ENCODE results near the gene ERO1A. TPM values are rescaled to one million over a fixed set of nuclear protein-coding genes. Genes with fewer than 3 reads are reported as not detected.

The ERO1A gene
- total and polyA plus RNA-seq, 2 donors (not counting 1 experiment from before 2014, with no cell fraction given) = 12.2 to 29.7 TPM

DNA sequence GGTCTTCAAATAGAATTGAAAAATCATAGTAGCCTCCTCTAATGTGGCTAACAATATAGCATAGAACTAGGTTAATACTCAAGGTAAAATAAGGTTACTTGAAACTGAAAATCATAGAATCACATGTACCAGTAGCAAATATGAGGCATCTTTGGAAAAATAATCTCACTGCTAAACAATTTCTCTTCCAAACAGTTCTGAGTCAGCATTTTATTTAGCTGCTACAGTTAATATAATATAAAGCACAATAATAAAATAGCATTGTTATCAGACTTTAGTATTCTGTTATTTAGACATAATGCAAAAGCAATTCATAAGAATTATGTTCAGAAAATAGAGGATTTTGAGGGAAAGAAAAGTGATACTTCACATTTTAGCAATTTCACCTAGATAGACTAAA is 35.0 kb downstream of the ERO1A start:
- Mint-ChIP-seq H3K9me3 (ENCODE audit: insufficient read depth) (no peaks in the 10 kb centered on the region), H3K27ac (no peak overlapping the region), H3K4me1 (no peaks in the 10 kb centered on the region), H3K4me3 (no peak overlapping the region), H3K27me3 (no peaks in the 10 kb centered on the region)
- no peak overlapping the region for H3K4me3 ChIP-seq (ENCODE audit: control extremely low read depth in 1 of 5, extremely low read depth in 1 of 5, insufficient read depth in 1 of 5, low read depth in 2 of 5, low read length in 4 of 5)
- no peaks in the 10 kb centered on the region for H4K20me1 ChIP-seq (ENCODE audit: control insufficient read depth, insufficient read depth, low read length, poor library complexity, severe bottlenecking)
- H3K27ac ChIP-seq (ENCODE audit: low read length in 2 of 2) = no peak overlapping the region
- no peaks in the 10 kb centered on the region for H3K27me3 ChIP-seq (replicated peaks in 1 of 4; ENCODE audit: control extremely low read depth in 1 of 4, control insufficient read depth in 3 of 4, insufficient read depth in 4 of 4, low read length in 3 of 4)
- no peak overlapping the region for H3K9ac ChIP-seq (ENCODE audit: low read length)
- H3K36me3 ChIP-seq (replicated peaks in 1 of 2; ENCODE audit: control extremely low read depth in 1 of 2, control insufficient read depth in 1 of 2, extremely low read depth in 1 of 2, insufficient read depth in 2 of 2, low read length in 1 of 2) = peaks cover 6 to 22% of the 10 kb centered on the region in 2 experiments
- no peak overlapping the region for H3K4me2 ChIP-seq (replicated peaks; ENCODE audit: low read depth, low read length, poor library complexity, severe bottlenecking)
- ChIA-PET CTCF (no interaction called here), POLR2A (no interaction called here)
- no peaks in the 10 kb centered on the region for H3K79me2 ChIP-seq (ENCODE audit: control insufficient read depth, insufficient read depth, low read length)
- H2AFZ ChIP-seq (ENCODE audit: insufficient read depth, low read depth, low read length, poor library complexity, severe bottlenecking) = no peak overlapping the region
- DNase-seq = no peak
- TF ChIP-seq EZH2 (IDR thresholded peaks at IDR 0.05; ENCODE audit: borderline replicate concordance, insufficient read depth, low read depth, low read length, poor library complexity, severe bottlenecking) = no peak
- TF ChIP-seq, protein P1, sequence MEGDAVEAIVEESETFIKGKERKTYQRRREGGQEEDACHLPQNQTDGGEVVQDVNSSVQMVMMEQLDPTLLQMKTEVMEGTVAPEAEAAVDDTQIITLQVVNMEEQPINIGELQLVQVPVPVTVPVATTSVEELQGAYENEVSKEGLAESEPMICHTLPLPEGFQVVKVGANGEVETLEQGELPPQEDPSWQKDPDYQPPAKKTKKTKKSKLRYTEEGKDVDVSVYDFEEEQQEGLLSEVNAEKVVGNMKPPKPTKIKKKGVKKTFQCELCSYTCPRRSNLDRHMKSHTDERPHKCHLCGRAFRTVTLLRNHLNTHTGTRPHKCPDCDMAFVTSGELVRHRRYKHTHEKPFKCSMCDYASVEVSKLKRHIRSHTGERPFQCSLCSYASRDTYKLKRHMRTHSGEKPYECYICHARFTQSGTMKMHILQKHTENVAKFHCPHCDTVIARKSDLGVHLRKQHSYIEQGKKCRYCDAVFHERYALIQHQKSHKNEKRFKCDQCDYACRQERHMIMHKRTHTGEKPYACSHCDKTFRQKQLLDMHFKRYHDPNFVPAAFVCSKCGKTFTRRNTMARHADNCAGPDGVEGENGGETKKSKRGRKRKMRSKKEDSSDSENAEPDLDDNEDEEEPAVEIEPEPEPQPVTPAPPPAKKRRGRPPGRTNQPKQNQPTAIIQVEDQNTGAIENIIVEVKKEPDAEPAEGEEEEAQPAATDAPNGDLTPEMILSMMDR (IDR thresholded peaks at IDR 0.05) = no peak
- intact Hi-C loops (cut with micrococcal nuclease) = no loop called here
- H3K9me3 ChIP-seq (ENCODE audit: control extremely low read depth in 1 of 3, control insufficient read depth in 2 of 3, insufficient read depth in 1 of 3, low read length in 2 of 3) = no peaks in the 10 kb centered on the region
- H3K4me1 ChIP-seq (ENCODE audit: control insufficient read depth in 2 of 2, insufficient read depth in 2 of 2, low read length in 2 of 2) = no peaks in the 10 kb centered on the region
- no peak for ATAC-seq (ENCODE audit: low read depth)

DNA sequence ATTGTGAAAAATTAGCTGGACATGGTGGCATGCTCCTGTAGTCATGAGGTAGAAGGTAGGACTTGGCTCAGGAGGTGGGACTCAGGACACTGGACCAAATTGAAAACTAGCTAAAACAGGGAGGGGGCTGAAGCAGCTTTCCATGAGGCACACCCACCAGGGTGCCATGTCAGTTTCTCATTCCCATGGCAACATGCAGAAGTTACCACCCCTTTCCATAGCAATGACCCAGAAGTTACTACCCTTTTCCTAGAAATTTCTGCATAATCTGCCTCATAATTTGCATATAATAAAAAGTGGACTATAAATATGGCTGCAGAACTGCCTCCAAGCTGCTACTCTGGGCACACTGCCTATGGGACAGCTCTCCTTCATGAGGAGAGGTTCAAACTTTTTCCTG is 38.5 kb downstream of the ERO1A start:
- H3K9me3 ChIP-seq (ENCODE audit: control extremely low read depth in 1 of 3, control insufficient read depth in 2 of 3, insufficient read depth in 1 of 3, low read length in 2 of 3) = no peaks in the 10 kb centered on the region
- H3K4me2 ChIP-seq (replicated peaks; ENCODE audit: low read depth, low read length, poor library complexity, severe bottlenecking) = no peak overlapping the region
- Mint-ChIP-seq H3K4me1 (no peaks in the 10 kb centered on the region), H3K9me3 (ENCODE audit: insufficient read depth) (no peaks in the 10 kb centered on the region), H3K27me3 (no peaks in the 10 kb centered on the region), H3K4me3 (no peak overlapping the region), H3K27ac (no peak overlapping the region)
- no peak overlapping the region for H2AFZ ChIP-seq (ENCODE audit: insufficient read depth, low read depth, low read length, poor library complexity, severe bottlenecking)
- TF ChIP-seq EZH2 (IDR thresholded peaks at IDR 0.05; ENCODE audit: borderline replicate concordance, insufficient read depth, low read depth, low read length, poor library complexity, severe bottlenecking) = no peak
- TF ChIP-seq, protein P1 (IDR thresholded peaks at IDR 0.05) = no peak
- H3K27me3 ChIP-seq (replicated peaks in 1 of 4; ENCODE audit: control extremely low read depth in 1 of 4, control insufficient read depth in 3 of 4, insufficient read depth in 4 of 4, low read length in 3 of 4) = no peaks in the 10 kb centered on the region
- ATAC-seq (ENCODE audit: low read depth) = no peak
- no peak for DNase-seq
- H3K4me1 ChIP-seq (ENCODE audit: control insufficient read depth in 2 of 2, insufficient read depth in 2 of 2, low read length in 2 of 2) = no peaks in the 10 kb centered on the region
- CTCF ChIA-PET = no interaction called here
- H3K79me2 ChIP-seq (ENCODE audit: control insufficient read depth, insufficient read depth, low read length) = no peaks in the 10 kb centered on the region
- intact Hi-C loops (cut with micrococcal nuclease) = no loop called here
- no peak overlapping the region for H3K9ac ChIP-seq (ENCODE audit: low read length)
- POLR2A ChIA-PET = no interaction called here
- H4K20me1 ChIP-seq (ENCODE audit: control insufficient read depth, insufficient read depth, low read length, poor library complexity, severe bottlenecking) = no peaks in the 10 kb centered on the region
- no peak overlapping the region for H3K27ac ChIP-seq (ENCODE audit: low read length in 2 of 2)
- H3K4me3 ChIP-seq (ENCODE audit: control extremely low read depth in 1 of 5, extremely low read depth in 1 of 5, insufficient read depth in 1 of 5, low read depth in 2 of 5, low read length in 4 of 5) = no peak overlapping the region
- peaks cover 3 to 21% of the 10 kb centered on the region in 2 experiments for H3K36me3 ChIP-seq (replicated peaks in 1 of 2; ENCODE audit: control extremely low read depth in 1 of 2, control insufficient read depth in 1 of 2, extremely low read depth in 1 of 2, insufficient read depth in 2 of 2, low read length in 1 of 2)

All from B cell (primary cell).